Endothelial cell (in vitro differentiated cells): ENCODE data around the gene KANK2. TPM values are rescaled to one million over a fixed set of nuclear protein-coding genes. Genes with fewer than 3 reads are reported as not detected.
"Not testable (repeated sequence)": the region's sequence is repeated elsewhere in the genome, so short reads cannot be mapped to it uniquely, and the experiment has no call there.

ENCODE experiments used
- DNase-seq: peaks from one replicate; pipeline ENCODE4 v3.0.0; 2021; ENCODE audit warnings: low spot score
- H3K27ac Mint-ChIP-seq: one replicate; pipeline ENCODE4 v1.8.0; 2021; ENCODE audit warnings: mixed read lengths, inconsistent platforms; ENCODE audit not compliant: unreplicated experiment
- H3K27me3 Mint-ChIP-seq: one replicate; pipeline ENCODE4 v1.8.0; 2021; ENCODE audit warnings: mild to moderate bottlenecking, moderate library complexity, mixed read lengths, inconsistent platforms; ENCODE audit not compliant: unreplicated experiment
- H3K36me3 Mint-ChIP-seq: one replicate; pipeline ENCODE4 v1.8.0; 2021; ENCODE audit warnings: mild to moderate bottlenecking, low read depth, mixed read lengths, inconsistent platforms; ENCODE audit not compliant: unreplicated experiment
- H3K4me1 Mint-ChIP-seq: one replicate; pipeline ENCODE4 v1.8.0; 2021; ENCODE audit warnings: mild to moderate bottlenecking, mixed read lengths, inconsistent platforms; ENCODE audit not compliant: unreplicated experiment
- H3K4me3 Mint-ChIP-seq: one replicate; pipeline ENCODE4 v1.8.0; 2021; ENCODE audit warnings: mild to moderate bottlenecking, mixed read lengths, inconsistent platforms; ENCODE audit not compliant: unreplicated experiment
- H3K9me3 Mint-ChIP-seq: one replicate; pipeline ENCODE4 v1.8.0; 2021; ENCODE audit warnings: mixed read lengths, inconsistent platforms; ENCODE audit not compliant: unreplicated experiment
- total RNA-seq: library from RNA; stranded (reverse); fragmentation: NEBNext Ultra II Directional; extraction: Animal tissue kit (Norgen Biotek cat#: 25700); gene quantifications from one replicate; pipeline ENCODE4 v1.2.1, GENCODE V29; 2021; ENCODE audit not compliant: unreplicated experiment
- TF ChIP-seq, protein P1 (sequence below): fragments of 200-600 bp; sonication (generic); IDR thresholded peaks from one replicate; pipeline ENCODE4 v1.5.0; 2021; ENCODE audit warnings: antibody characterized with exemption; ENCODE audit not compliant: unreplicated experiment

The KANK2 gene
- total RNA-seq, 1 donor from 2014 or later: 103 TPM

GRCh38 chr19:11182994-11183393 lies 14.4 kb downstream of the KANK2 start:
- no peak overlapping the region for H3K27ac Mint-ChIP-seq
- no peak for DNase-seq
- H3K4me1 Mint-ChIP-seq: peaks cover 11% of the 10 kb centered on the region
- H3K9me3 Mint-ChIP-seq: no peaks in the 10 kb centered on the region
- H3K4me3 Mint-ChIP-seq: peak overlapping the region; percentile 85
- TF ChIP-seq, protein P1, sequence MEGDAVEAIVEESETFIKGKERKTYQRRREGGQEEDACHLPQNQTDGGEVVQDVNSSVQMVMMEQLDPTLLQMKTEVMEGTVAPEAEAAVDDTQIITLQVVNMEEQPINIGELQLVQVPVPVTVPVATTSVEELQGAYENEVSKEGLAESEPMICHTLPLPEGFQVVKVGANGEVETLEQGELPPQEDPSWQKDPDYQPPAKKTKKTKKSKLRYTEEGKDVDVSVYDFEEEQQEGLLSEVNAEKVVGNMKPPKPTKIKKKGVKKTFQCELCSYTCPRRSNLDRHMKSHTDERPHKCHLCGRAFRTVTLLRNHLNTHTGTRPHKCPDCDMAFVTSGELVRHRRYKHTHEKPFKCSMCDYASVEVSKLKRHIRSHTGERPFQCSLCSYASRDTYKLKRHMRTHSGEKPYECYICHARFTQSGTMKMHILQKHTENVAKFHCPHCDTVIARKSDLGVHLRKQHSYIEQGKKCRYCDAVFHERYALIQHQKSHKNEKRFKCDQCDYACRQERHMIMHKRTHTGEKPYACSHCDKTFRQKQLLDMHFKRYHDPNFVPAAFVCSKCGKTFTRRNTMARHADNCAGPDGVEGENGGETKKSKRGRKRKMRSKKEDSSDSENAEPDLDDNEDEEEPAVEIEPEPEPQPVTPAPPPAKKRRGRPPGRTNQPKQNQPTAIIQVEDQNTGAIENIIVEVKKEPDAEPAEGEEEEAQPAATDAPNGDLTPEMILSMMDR: no peak
- peaks cover 32% of the 10 kb centered on the region for H3K36me3 Mint-ChIP-seq
- H3K27me3 Mint-ChIP-seq: peaks cover 6% of the 10 kb centered on the region

DNA sequence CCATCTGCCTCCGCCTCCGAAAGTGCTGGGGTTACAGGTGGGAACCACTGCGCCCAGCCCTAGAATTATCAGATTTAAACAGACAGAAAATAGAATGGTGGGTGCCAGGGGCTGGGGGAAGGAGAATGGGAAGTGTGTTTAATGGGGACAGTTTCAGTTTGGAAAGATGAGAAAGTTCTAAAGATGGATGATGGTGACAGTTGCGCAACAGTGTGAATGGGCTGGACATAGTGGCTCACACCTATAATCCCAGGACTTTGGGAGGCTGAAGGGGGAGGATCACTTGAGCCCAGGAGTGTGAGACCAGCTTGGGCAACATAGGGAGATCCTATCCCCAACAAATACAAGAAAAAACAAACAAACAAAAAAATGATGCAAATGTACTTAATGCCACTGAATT lies 15.9 kb downstream of the KANK2 start:
- TF ChIP-seq, protein P1: no peak
- H3K4me1 Mint-ChIP-seq: peaks cover 11% of the 10 kb centered on the region
- H3K27ac Mint-ChIP-seq: no peak overlapping the region
- peaks cover 6% of the 10 kb centered on the region for H3K27me3 Mint-ChIP-seq
- no peak for DNase-seq
- H3K9me3 Mint-ChIP-seq: no peaks in the 10 kb centered on the region
- H3K36me3 Mint-ChIP-seq: peaks cover 31% of the 10 kb centered on the region
- no peak overlapping the region for H3K4me3 Mint-ChIP-seq

- H3K4me3 Mint-ChIP-seq, H3K27ac Mint-ChIP-seq, DNase-seq, H3K9me3 Mint-ChIP-seq, H3K27me3 Mint-ChIP-seq: not testable (repeated sequence)
- Mint-ChIP-seq H3K36me3 (peaks cover 32% of the 10 kb centered on the region), H3K4me1 (peaks cover 11% of the 10 kb centered on the region)
Observed at GRCh38 chr19:11180975-11181374, 16.4 kb downstream of the KANK2 start.

- no peaks in the 10 kb centered on the region for H3K9me3 Mint-ChIP-seq
- H3K4me1 Mint-ChIP-seq: peaks cover 11% of the 10 kb centered on the region
- H3K4me3 Mint-ChIP-seq: no peak overlapping the region
- H3K36me3 Mint-ChIP-seq: peaks cover 38% of the 10 kb centered on the region
- H3K27ac Mint-ChIP-seq: no peak overlapping the region
- peaks cover 5% of the 10 kb centered on the region for H3K27me3 Mint-ChIP-seq
- no peak for DNase-seq
- TF ChIP-seq, protein P1: no peak
Observed at GRCh38 chr19:11180346-11180745, 17.0 kb downstream of the KANK2 start.

- no peaks in the 10 kb centered on the region for H3K9me3 Mint-ChIP-seq
- H3K4me3 Mint-ChIP-seq: peak overlapping the region; percentile 43
- peaks cover 5% of the 10 kb centered on the region for H3K27me3 Mint-ChIP-seq
- peaks cover 11% of the 10 kb centered on the region for H3K4me1 Mint-ChIP-seq
- no peak for DNase-seq
- peak overlapping the region; percentile 30 for H3K27ac Mint-ChIP-seq
- TF ChIP-seq, protein P1: no peak
- peaks cover 38% of the 10 kb centered on the region for H3K36me3 Mint-ChIP-seq
Observed at GRCh38 chr19:11179716-11180297, 17.5 kb downstream of the KANK2 start.

- not testable (repeated sequence) for H3K4me3 Mint-ChIP-seq, H3K9me3 Mint-ChIP-seq, H3K27me3 Mint-ChIP-seq, DNase-seq, H3K27ac Mint-ChIP-seq
- Mint-ChIP-seq H3K36me3 (peaks cover 38% of the 10 kb centered on the region), H3K4me1 (peaks cover 11% of the 10 kb centered on the region)
Observed at GRCh38 chr19:11179145-11179465, 18.2 kb downstream of the KANK2 start.
